PC-9 (cell line): ENCODE measurements around the gene EIF4EBP3. TPM values are rescaled to one million over a fixed set of nuclear protein-coding genes. Genes with fewer than 3 reads are reported as not detected.

Experiments
- BruUV-seq: library from RNA; stranded (reverse); fragments of 400-500 nt; replicated peaks from 2 replicates; lab custom pipeline; 2021; lab: Mats Ljungman, UMichigan
- CTCF ChIA-PET: fragments of 300-600 bp; sonication (Branson Sonifier 250); formaldehyde crosslinking; loops from one replicate; lab custom pipeline; 2022; ENCODE audit warnings: antibody characterized with exemption; lab: Charles Lee
- POLR2A ChIA-PET: fragments of 300-600 bp; sonication (Branson Sonifier 250); formaldehyde crosslinking; loops from one replicate; lab custom pipeline; 2022; ENCODE audit warnings: antibody characterized with exemption; ENCODE audit not compliant: unreplicated experiment; lab: Charles Lee
- DNase-seq, 2 experiments: peaks; one replicate each; pipeline versions ENCODE4 v3.0.0 to v3.0.0-alpha.2; 2015 to 2022; ENCODE audit warnings: mixed read lengths in 1 of 2
- H2AFZ ChIP-seq: fragments of 200-600 bp; sonication (generic); 2 replicates; pipeline ENCODE4 v1.8.1; 2017; ENCODE audit warnings: antibody characterized with exemption
- H3F3A ChIP-seq: fragments of 200-600 bp; sonication (generic); 2 replicates; pipeline ENCODE4 v1.8.1; 2017; ENCODE audit warnings: antibody characterized with exemption, mild to moderate bottlenecking, low read depth; ENCODE audit not compliant: insufficient read depth
- H3K27ac ChIP-seq: fragments of 200-600 bp; sonication (generic); 2 replicates; pipeline ENCODE4 v1.6.1; 2016; ENCODE audit warnings: mixed run types
- H3K27me3 ChIP-seq: fragments of 200-600 bp; sonication (generic); 2 replicates; pipeline ENCODE4 v1.6.1; 2016; ENCODE audit warnings: low read depth, mixed run types; ENCODE audit not compliant: insufficient read depth
- H3K36me3 ChIP-seq: fragments of 200-600 bp; sonication (generic); 2 replicates; pipeline ENCODE4 v1.6.1; 2016; ENCODE audit warnings: low read depth, mixed run types
- H3K4me1 ChIP-seq: fragments of 200-600 bp; sonication (generic); replicated peaks from 2 replicates; pipeline ENCODE4 v1.6.1; 2016; ENCODE audit warnings: mixed run types; ENCODE audit not compliant: insufficient read depth
- H3K4me2 ChIP-seq: fragments of 200-600 bp; sonication (generic); 2 replicates; pipeline ENCODE4 v1.6.1; 2017; ENCODE audit warnings: mixed run types
- H3K4me3 ChIP-seq: fragments of 200-600 bp; sonication (generic); 2 replicates; pipeline ENCODE4 v1.6.1; 2016; ENCODE audit warnings: mixed run types
- H3K79me2 ChIP-seq: fragments of 200-600 bp; sonication (generic); 2 replicates; pipeline ENCODE4 v1.6.1; 2017; ENCODE audit warnings: low read depth, mixed run types
- H3K9me2 ChIP-seq: fragments of 200-600 bp; sonication (generic); 2 replicates; pipeline ENCODE4 v1.8.1; 2017; ENCODE audit warnings: mild to moderate bottlenecking; ENCODE audit not compliant: insufficient read depth
- H3K9me3 ChIP-seq: fragments of 200-600 bp; sonication (generic); 2 replicates; pipeline ENCODE4 v1.8.1; 2016; ENCODE audit warnings: low read depth; ENCODE audit not compliant: insufficient read depth
- H4K20me1 ChIP-seq: fragments of 200-600 bp; sonication (generic); 2 replicates; pipeline ENCODE4 v1.8.1; 2017; ENCODE audit not compliant: insufficient read depth
- CTCF ChIP-seq: fragments of 200-600 bp; sonication (generic); conservative IDR thresholded peaks from 2 replicates; pipeline ENCODE4 v1.6.1; 2017; ENCODE audit warnings: mixed run types, antibody characterized with exemption, mild to moderate bottlenecking, moderate library complexity
- EZH2 ChIP-seq: fragments of 200-600 bp; sonication (generic); IDR thresholded peaks from 2 replicates; pipeline ENCODE4 v1.8.0; 2017; ENCODE audit warnings: antibody characterized with exemption, low read depth
- intact Hi-C: fragments of 100-400 bp; cut with micrococcal nuclease; formaldehyde crosslinking; loops from one replicate; pipeline ENCODE4 v1.10.0; 2022; ENCODE audit not compliant: unreplicated experiment
- total RNA-seq: library from RNA; stranded (reverse); gene quantifications from 2 replicates; pipeline ENCODE4 v1.2.3, GENCODE V29; 2021

EIF4EBP3 gene
- total RNA-seq, 1 experiment from 2014 or later: 5.6 TPM

- Histone ChIP-seq H4K20me1 (peaks cover 4% of the 10 kb centered on the region; the same call in 1 of the 2 replicates), H3K9me2 (no peaks in the 10 kb centered on the region), H3K9me3 (no peaks in the 10 kb centered on the region), H3K4me1 (no peaks in the 10 kb centered on the region), H3K4me3 (no peak overlapping the region), H3K4me2 (no peak overlapping the region), H3F3A (peaks cover 31% of the 10 kb centered on the region; the same call in 1 of the 2 replicates), H3K79me2 (no peaks in the 10 kb centered on the region), H3K36me3 (peaks cover 7% of the 10 kb centered on the region; the same call in 1 of the 2 replicates), H3K27me3 (no peaks in the 10 kb centered on the region), H2AFZ (no peak overlapping the region), H3K27ac (no peak overlapping the region)
- POLR2A ChIA-PET: interaction anchor here (0.6 kb wide), 1 partner anchor 96 kb away, joined by 8 read pairs; no protein-coding TSS in a partner anchor
- BruUV-seq: no TSS peak
- CTCF ChIA-PET: interaction anchor here (0.7 to 0.9 kb wide), 2 partner anchors 89 to 96 kb away, joined by 5 read pairs; no protein-coding TSS in a partner anchor
- DNase-seq: no peak
- TF ChIP-seq EZH2 (no peak), CTCF (no peak)
- intact Hi-C loops: no loop called here
Measured at GRCh38 chr5:140545606-140546005, 1.9 kb upstream of the EIF4EBP3 start.

GRCh38 chr5:140546851-140547507, 483 bp upstream of the EIF4EBP3 start:
- Histone ChIP-seq H3K36me3 (peaks cover 7% of the 10 kb centered on the region; the same call in 1 of the 2 replicates), H3K9me3 (no peaks in the 10 kb centered on the region), H4K20me1 (peaks cover 4% of the 10 kb centered on the region; the same call in 1 of the 2 replicates), H3K27me3 (no peaks in the 10 kb centered on the region), H3K4me2 (no peak overlapping the region), H3K79me2 (no peaks in the 10 kb centered on the region), H3K4me3 (no peak overlapping the region), H3K27ac (no peak overlapping the region), H3K9me2 (no peaks in the 10 kb centered on the region), H2AFZ (no peak overlapping the region), H3K4me1 (no peaks in the 10 kb centered on the region), H3F3A (peaks cover 33% of the 10 kb centered on the region; the same call in 1 of the 2 replicates)
- CTCF ChIA-PET: no interaction called here
- no peak for TF ChIP-seq EZH2
- no peak for TF ChIP-seq CTCF
- intact Hi-C loops: no loop called here
- POLR2A ChIA-PET: no interaction called here
- BruUV-seq: no TSS peak
- no peak for DNase-seq

- Histone ChIP-seq H3K27ac (no peak overlapping the region), H3K36me3 (peaks cover 7% of the 10 kb centered on the region; the same call in 1 of the 2 replicates), H3K4me1 (no peaks in the 10 kb centered on the region), H3K27me3 (no peaks in the 10 kb centered on the region), H3K9me3 (no peaks in the 10 kb centered on the region), H4K20me1 (peaks cover 4% of the 10 kb centered on the region; the same call in 1 of the 2 replicates), H3K4me2 (no peak overlapping the region), H3K9me2 (no peaks in the 10 kb centered on the region), H3F3A (peaks cover 33% of the 10 kb centered on the region; the same call in 1 of the 2 replicates), H2AFZ (no peak overlapping the region), H3K79me2 (no peaks in the 10 kb centered on the region), H3K4me3 (no peak overlapping the region)
- CTCF ChIA-PET: no interaction called here
- intact Hi-C loops: no loop called here
- BruUV-seq: no TSS peak
- no peak for DNase-seq
- POLR2A ChIA-PET: interaction anchor here (0.6 kb wide), 1 partner anchor 9 kb away, joined by 3 read pairs; the partner anchor contains the start of gene SRA1
- TF ChIP-seq CTCF: no peak
- no peak for TF ChIP-seq EZH2
Measured at GRCh38 chr5:140548300-140548688, 832 bp downstream of the EIF4EBP3 start.
